Vagina (tissue), 2 donors: Measurements from ENCODE around the gene PRG2. TPM values are rescaled to one million over a fixed set of nuclear protein-coding genes. Genes with fewer than 3 reads are reported as not detected.

Source experiments
- DNase-seq, 2 donors: peaks; one replicate each; pipeline ENCODE4 v3.0.0-alpha.2; 2017; ENCODE audit errors: extremely low spot score in 2 of 2
- H3K27ac ChIP-seq: fragments of 200-600 bp; sonication (generic); one replicate; pipeline ENCODE4 v1.5.1; 2019
- H3K27me3 ChIP-seq: fragments of 200-600 bp; sonication (generic); one replicate; pipeline ENCODE4 v1.5.1; 2019
- H3K36me3 ChIP-seq, 2 donors: fragments of 200-600 bp; sonication (generic); one replicate each; pipeline ENCODE4 v1.5.1; 2017 to 2019
- H3K4me1 ChIP-seq: fragments of 200-600 bp; sonication (generic); one replicate; pipeline ENCODE4 v1.5.1; 2019
- H3K4me3 ChIP-seq, 2 donors: fragments of 200-600 bp; sonication (generic); 1 replicate in 1 of 2; 2 replicates in 1 of 2; pipeline ENCODE4 v1.5.1; 2016 to 2019
- H3K9me3 ChIP-seq: fragments of 200-600 bp; sonication (generic); one replicate; pipeline ENCODE4 v1.5.1; 2019
- POLR2A ChIP-seq, 2 donors: fragments of 450-650 bp; IDR thresholded peaks; one replicate each; pipeline ENCODE4 v1.6.1; 2017; ENCODE audit warnings: antibody characterized with exemption in 2 of 2, mild to moderate bottlenecking in 2 of 2, moderate library complexity in 2 of 2
- POLR2AphosphoS5 ChIP-seq, 2 donors: sonication (generic); formaldehyde crosslinking; IDR thresholded peaks; one replicate each; pipeline ENCODE4 v1.9.0; 2017; ENCODE audit warnings: antibody characterized with exemption in 2 of 2, mild to moderate bottlenecking in 2 of 2, low read depth in 1 of 2; ENCODE audit not compliant: insufficient read depth in 1 of 2
- intact Hi-C: fragments of 100-400 bp; cut with DNase I; formaldehyde crosslinking; loops from one replicate; pipeline ENCODE4 v1.15.1; 2023
- total RNA-seq: library from RNA; depleted of rRNA; stranded (reverse); fragments of >200 nt; gene quantifications from one replicate; pipeline ENCODE4 v1.2.3, GENCODE V29; 2016
- TF ChIP-seq, protein P1 (sequence below), 3 experiments: fragments of 450-650 bp in 2 of 3; fragments of 200-600 bp in 1 of 3; sonication (generic) in 1 of 3; IDR thresholded peaks; one replicate each; pipeline ENCODE4 v1.5.1; 2017 to 2019; ENCODE audit warnings: antibody characterized with exemption in 3 of 3, mild to moderate bottlenecking in 2 of 3, moderate library complexity in 2 of 3

The PRG2 gene
- total RNA-seq, 1 donor from 2014 or later: not detected

GRCh38 chr11:57428643-57429042 is 38.2 kb upstream of the PRG2 start:
- Histone ChIP-seq H3K4me3 (no peak overlapping the region), H3K36me3 (no peaks in the 10 kb centered on the region), H3K9me3 (no peaks in the 10 kb centered on the region), H3K27me3 (no peaks in the 10 kb centered on the region), H3K27ac (peak overlapping the region; percentile 99), H3K4me1 (peaks cover 50% of the 10 kb centered on the region)
- intact Hi-C loops: no loop called here
- TF ChIP-seq POLR2A (IDR thresholded peaks at IDR 0.05) (no peak), POLR2AphosphoS5 (IDR thresholded peaks at IDR 0.05; ENCODE audit: insufficient read depth in 1 of 2, low read depth in 1 of 2) (no peak)
- TF ChIP-seq, protein P1, sequence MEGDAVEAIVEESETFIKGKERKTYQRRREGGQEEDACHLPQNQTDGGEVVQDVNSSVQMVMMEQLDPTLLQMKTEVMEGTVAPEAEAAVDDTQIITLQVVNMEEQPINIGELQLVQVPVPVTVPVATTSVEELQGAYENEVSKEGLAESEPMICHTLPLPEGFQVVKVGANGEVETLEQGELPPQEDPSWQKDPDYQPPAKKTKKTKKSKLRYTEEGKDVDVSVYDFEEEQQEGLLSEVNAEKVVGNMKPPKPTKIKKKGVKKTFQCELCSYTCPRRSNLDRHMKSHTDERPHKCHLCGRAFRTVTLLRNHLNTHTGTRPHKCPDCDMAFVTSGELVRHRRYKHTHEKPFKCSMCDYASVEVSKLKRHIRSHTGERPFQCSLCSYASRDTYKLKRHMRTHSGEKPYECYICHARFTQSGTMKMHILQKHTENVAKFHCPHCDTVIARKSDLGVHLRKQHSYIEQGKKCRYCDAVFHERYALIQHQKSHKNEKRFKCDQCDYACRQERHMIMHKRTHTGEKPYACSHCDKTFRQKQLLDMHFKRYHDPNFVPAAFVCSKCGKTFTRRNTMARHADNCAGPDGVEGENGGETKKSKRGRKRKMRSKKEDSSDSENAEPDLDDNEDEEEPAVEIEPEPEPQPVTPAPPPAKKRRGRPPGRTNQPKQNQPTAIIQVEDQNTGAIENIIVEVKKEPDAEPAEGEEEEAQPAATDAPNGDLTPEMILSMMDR (IDR thresholded peaks at IDR 0.05): no peak
- DNase-seq: no peak

- Histone ChIP-seq H3K27me3 (no peaks in the 10 kb centered on the region), H3K4me1 (peaks cover 55% of the 10 kb centered on the region), H3K27ac (peak overlapping the region; percentile 99), H3K9me3 (no peaks in the 10 kb centered on the region), H3K36me3 (no peaks in the 10 kb centered on the region), H3K4me3 (peak overlapping the region; percentile 57 to 70)
- TF ChIP-seq, protein P1 (IDR thresholded peaks at IDR 0.05): no peak
- TF ChIP-seq POLR2A (IDR thresholded peaks at IDR 0.05) (peak in 1 of 2 donors; percentile 33), POLR2AphosphoS5 (IDR thresholded peaks at IDR 0.05; ENCODE audit: insufficient read depth in 1 of 2, low read depth in 1 of 2) (peak in 1 of 2 donors; percentile 49)
- DNase-seq: no peak
- intact Hi-C loops: no loop called here
Measured at GRCh38 chr11:57427727-57428082, 37.3 kb upstream of the PRG2 start.

- peak in 1 of 2 donors; percentile 94 for DNase-seq
- H3K27ac ChIP-seq: peak within 1 kb of the TSS; percentile 99
- H3K4me1 ChIP-seq: peaks cover 55% of the 10 kb centered on the region
- intact Hi-C loops: no loop called here
- H3K27me3 ChIP-seq: no peaks in the 10 kb centered on the region
- H3K4me3 ChIP-seq: peak within 1 kb of the TSS; percentile 57 to 70
- no peak for TF ChIP-seq POLR2A (IDR thresholded peaks at IDR 0.05)
- TF ChIP-seq POLR2AphosphoS5 (IDR thresholded peaks at IDR 0.05; ENCODE audit: insufficient read depth in 1 of 2, low read depth in 1 of 2): peak; percentile 66 to 85
- TF ChIP-seq, protein P1 (IDR thresholded peaks at IDR 0.05): peak in 1 of 3 experiments; percentile 18
- no peaks in the 10 kb centered on the region for H3K9me3 ChIP-seq
- no peaks in the 10 kb centered on the region for H3K36me3 ChIP-seq
Measured at GRCh38 chr11:57426929-57427726, 36.7 kb upstream of the PRG2 start, which contains the start of gene SLC43A3. Gene SLC43A3 (minus strand): TSS chr11:57427121. CDS start chr11:57426172, 949 bp downstream.

DNA sequence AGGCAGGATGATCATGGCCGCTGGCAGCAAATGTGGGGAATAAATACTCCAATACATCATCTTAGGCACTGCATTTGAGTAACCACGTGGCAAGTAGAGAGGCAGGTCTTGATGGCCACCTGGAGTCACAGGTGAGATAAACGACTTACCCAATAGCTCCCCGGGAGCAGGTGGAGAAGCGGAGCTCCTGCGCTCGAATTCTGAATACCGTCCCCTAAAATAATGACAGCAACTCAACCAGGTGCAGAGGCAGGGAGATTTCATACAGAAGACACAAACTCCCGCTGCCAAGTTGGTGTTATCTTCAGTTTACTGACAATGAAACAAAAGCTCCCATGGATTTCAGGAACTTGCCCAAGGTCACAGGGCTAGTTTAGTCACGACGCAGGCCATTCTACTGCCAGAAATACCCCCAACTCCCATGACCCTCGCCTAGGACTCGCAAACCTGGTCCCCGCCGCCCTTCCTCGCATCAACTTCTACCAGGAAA is 36.0 kb upstream of the PRG2 start:
- Histone ChIP-seq H3K27ac (peak overlapping the region; percentile 99), H3K4me3 (peak overlapping the region; percentile 57 to 70), H3K27me3 (no peaks in the 10 kb centered on the region), H3K9me3 (no peaks in the 10 kb centered on the region), H3K36me3 (no peaks in the 10 kb centered on the region), H3K4me1 (peaks cover 55% of the 10 kb centered on the region)
- intact Hi-C loops: no loop called here
- TF ChIP-seq, protein P1 (IDR thresholded peaks at IDR 0.05): no peak
- no peak for TF ChIP-seq POLR2AphosphoS5 (IDR thresholded peaks at IDR 0.05; ENCODE audit: insufficient read depth in 1 of 2, low read depth in 1 of 2)
- no peak for TF ChIP-seq POLR2A (IDR thresholded peaks at IDR 0.05)
- DNase-seq: no peak
